Measurements from ENCODE around the gene FYN. TPM values are rescaled to one million over a fixed set of nuclear protein-coding genes. Genes with fewer than 3 reads are reported as not detected.

The FYN gene
- total RNA-seq, 1 donor from 2014 or later, result 51.6 TPM

DNA sequence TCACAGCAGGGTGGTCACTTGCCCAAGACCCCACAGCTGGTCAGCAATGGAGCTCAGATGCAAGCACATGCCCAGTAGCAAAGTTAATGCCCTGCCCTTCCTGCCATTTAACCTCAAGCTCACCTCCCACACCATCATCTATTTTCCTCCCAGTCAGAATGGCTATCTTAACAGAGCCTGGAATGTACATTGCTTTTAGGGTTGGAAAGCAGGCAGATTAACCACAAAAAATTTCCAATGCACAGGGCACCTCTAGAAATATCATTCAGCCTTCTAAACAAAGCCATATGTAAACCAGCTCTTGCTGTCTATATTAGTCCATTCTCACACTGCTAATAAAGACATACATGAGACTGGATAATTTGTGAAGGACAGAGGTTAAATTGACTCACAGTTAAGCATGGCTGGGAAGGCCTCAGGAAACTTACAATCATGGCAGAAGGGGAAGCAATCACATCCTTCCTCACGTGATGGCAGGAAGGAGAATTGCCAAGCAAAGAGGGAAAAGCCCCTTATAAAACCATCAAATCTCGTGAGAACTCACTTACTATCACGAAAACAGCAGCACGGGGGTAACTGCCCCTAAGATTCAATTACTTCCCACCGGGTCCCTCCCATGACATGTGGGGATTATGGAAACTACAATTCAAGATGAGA is 106.9 kb downstream of the FYN start:
- DNase-seq, result no peak
- ATAC-seq, result no peak
- intact Hi-C loops (cut with micrococcal nuclease), result no loop called here

DNA sequence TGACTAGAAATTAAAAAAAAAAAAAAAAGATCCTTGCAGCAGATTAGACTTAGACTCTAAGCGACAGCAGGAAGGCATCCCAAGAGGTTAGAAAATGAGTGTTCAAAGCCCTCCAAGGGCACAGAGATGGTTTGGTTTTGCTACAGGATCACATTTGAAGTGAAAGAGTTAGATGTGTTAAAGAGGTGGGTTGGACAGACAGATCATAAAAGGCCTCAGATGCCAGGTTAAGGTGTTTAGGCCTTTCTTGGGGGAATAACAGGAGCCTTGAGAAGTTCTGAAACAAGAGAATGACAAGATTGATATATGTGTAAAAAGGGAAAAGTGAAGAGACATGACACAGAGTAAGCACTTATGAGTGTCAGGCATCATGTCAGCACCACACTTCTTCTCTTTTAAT is 107.5 kb downstream of the FYN start:
- intact Hi-C loops (cut with micrococcal nuclease), result no loop called here
- no peak for DNase-seq
- no peak for ATAC-seq

DNA sequence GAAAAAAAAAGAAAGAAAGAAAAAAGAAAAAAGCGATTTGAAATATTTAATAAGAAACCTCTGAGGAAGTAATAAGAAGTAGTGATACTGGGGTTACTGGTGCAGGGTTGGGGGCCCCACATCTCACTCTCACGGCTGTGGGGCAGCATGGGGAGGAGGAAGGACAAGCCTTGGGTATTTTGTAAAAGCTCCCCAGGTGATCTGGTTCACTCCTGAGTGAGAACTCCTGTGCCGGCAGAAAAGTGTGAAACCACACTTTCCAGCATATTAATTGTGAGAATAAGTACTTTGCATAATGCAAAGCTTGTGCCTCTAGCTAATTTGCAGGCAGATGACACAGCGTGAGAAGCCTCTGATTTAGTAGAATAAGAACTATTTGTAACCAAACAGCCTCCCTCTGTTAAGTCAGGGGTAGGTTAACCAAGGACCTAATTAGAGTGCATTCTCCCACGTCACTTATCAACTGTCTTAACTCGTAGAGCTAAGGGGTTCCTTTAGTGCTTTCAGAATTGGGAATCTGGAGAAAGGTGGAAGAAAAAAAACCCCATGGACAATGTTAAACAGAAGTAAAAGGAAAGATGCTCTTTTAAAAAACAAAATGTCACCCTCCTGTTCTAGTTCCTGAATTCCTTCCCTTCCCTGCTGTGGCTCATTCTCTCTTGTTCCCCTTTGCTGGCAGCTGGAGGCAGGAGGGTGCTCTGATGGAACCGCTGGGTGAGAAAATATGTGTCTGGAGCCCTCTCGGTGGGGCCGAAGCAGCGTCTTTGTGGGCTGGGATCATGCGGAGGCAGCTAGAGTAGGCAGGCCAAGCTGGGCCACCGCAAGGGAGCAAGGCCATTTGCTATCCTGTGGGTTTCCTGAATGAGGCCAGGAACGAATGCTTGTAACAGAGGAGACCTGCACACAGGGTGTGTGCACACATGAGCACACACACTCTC is 108.7 kb downstream of the FYN start:
- intact Hi-C loops (cut with micrococcal nuclease), result no loop called here
- ATAC-seq (no peak), DNase-seq (no peak)

DNA sequence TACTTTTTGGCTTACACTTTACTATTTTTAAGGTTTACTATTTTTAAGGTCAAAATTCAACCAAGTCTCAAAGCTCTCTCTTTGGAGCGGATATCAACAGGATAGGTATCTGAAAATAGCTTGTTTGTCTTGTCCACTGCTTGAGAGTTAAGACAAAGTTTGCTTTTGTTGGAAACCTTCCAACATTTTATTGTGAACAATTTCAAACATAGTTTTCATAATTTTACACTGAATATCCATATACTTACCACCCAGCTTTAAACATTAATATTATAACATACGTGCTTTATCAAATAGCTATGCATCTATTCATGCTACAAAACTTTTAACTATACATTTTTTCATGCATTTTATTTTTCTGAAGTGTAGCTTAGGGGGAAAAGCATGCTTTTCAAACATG is 109.9 kb downstream of the FYN start:
- no peak for DNase-seq
- no peak for ATAC-seq
- intact Hi-C loops (cut with micrococcal nuclease), result no loop called here

DNA sequence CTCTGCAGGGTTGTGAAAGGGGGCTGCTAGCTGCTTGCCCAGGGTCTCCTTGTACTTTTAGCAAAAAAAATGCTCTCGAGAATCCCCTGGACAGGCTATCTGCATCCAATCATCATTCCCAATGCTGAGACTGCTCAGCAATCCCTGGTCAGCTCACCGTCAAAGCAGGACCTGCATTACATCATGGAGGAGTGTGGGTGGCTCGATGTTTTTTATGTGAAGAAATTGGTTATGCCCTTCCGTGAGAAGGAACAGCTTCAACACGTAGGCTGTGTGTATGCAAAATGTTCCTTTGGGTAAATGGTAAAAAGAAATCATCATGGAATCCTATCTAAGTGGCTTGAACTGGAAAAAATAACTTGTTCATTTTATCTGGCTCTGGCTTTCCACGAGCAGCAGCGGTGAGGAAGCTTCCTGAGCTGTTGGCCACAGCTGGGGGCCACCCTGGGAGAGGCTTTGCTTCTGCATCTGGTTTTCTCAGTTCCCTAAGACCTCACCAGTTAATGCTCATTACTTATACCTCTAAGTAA is 111.4 kb downstream of the FYN start:
- peak; percentile 15 for ATAC-seq
- DNase-seq, result peak; percentile 47
- intact Hi-C loops (cut with micrococcal nuclease), result no loop called here

DNA sequence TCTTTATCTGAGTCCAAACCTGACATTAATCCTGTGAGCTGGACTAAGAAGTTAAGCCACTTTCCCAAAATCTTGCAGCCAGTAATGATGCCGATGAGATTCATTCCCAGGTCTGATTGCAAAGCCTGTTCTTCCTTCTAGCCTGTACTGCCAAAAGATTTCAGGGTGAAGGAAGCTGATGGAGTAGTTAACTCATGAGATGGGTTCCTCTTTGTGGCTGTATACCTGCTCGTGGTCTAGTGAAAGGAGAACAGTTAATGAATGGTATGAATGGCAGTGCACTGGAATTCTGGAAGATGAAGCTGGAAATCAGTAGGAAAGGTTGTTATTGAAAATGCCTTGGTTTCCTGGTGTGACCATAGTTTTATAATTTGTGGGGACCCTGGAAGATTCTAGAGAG is 112.0 kb downstream of the FYN start:
- DNase-seq, result no peak
- intact Hi-C loops (cut with micrococcal nuclease), result no loop called here
- no peak for ATAC-seq

DNA sequence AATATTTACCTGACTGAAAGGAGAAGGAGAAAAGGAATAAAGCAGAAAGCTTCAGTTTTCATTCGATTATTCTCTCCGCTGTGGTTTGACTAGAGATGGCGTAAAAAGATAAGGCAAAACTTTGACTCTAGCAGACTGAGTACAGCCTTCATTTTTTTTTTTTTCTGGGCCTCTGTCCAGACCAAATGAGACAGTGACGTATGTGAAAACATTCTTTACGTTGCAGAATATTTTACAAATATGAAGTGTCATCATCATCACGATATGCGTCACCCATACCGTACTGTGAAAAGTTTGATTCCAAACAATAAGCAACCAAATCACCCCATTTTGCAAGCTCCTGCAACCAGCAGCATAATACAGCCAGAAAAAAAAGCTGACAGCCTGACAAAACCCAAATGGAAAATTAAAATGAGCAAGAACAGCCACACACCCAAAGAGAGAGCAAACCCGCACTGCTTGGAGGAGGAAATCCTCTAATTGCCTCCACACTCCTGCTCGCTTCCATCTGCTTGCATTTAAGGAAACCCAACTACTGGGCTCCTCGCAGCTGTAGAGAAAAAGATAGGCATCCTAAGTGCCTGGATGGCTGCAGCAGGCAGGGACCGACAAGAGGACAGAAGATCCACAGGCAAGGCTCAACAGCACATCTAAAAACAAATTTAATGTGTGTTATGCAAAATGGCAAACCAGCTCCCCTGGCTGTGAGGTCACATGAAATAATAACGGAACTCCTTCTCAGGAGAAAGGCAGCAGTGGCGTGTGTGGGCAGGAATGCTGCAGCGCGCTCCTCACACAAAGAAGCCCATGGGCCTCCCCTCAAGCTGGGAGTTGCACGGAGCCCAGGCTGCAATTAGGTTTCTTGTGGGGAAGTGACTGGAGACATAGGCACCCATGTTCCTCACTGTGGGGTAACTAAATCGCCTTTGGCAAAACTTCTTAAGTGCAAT is 113.1 kb downstream of the FYN start:
- no peak for DNase-seq
- intact Hi-C loops (cut with micrococcal nuclease), result no loop called here
- ATAC-seq, result peak; percentile 72

DNA sequence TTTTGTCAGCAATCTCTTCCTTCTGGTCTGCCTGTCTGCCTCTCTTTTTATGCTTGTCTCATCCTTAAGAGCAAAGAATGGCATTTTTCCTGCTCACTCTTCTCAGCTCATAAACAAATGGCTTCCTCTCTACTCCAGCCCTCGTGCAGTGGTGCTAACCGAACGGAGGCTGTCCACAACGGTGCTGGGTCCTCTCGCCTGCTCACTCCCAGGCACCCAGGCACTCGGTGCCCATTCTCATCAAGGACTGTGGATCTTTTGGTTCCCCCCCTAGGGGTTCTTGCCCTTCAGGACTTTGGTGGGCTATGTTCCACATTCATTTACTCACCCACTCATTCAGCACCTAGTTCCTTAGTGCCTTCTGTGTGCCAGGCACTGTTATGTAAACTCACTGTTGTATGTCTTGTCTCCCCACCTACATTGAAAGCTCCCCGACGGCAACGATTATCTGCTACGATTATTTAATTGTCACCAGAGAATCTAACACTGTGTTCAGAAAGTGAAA is 113.9 kb downstream of the FYN start:
- intact Hi-C loops (cut with micrococcal nuclease), result no loop called here
- ATAC-seq (no peak), DNase-seq (no peak)

DNA sequence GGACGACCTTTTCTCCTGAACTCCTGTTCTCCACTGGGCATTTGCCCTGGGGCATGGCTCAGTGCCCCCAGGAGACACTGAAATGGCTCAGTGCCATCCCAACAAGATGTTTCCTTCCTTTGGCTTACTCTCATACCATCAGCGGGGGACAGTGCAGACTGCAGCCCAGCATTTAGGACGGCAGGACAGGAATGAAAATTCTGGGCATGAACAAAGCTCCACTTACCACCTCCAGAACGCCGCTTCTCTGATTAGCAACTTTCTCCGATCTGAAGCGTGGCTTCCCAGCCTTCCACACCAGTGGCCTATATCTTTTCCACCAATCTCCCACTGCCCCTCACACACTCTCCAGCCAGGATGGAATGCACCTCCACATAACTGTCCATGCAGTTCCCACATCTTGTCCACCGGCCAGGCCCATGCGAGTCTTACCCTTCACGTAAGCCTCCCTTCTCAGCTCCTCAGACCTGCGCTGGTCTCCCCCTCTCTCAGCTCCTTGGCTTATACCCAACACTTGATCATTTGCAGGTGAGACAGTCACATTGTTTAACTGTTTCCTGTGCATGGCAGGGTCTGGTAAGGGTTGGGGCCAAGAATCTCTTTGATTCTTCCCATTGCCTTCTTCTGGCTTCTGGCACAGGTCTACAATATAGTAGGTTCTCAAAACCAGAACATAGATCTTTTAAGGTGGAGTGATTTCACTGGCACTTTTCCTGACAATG is 114.5 kb downstream of the FYN start:
- intact Hi-C loops (cut with micrococcal nuclease), result no loop called here
- ATAC-seq (no peak), DNase-seq (no peak)

DNA sequence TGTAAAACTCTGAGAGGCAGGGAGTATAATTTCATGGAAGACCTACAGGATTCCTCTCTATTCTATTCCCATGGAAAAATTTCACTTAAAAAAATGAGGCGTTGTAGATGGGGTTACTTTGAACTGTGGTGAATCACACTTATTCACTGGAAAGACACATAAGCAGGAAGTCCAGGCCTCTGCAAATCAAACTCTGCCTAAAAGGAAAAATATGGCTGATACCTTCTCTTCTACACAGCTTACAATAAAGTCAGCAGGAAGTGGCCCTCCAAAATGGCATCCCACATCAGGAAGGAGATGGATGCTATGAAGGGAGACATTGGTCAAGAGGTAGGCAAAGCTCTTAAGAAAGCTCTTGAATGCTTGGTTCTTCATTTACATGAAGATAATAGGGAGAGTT is 115.9 kb downstream of the FYN start:
- intact Hi-C loops (cut with micrococcal nuclease), result no loop called here
- ATAC-seq, result no peak
- DNase-seq, result no peak

DNA sequence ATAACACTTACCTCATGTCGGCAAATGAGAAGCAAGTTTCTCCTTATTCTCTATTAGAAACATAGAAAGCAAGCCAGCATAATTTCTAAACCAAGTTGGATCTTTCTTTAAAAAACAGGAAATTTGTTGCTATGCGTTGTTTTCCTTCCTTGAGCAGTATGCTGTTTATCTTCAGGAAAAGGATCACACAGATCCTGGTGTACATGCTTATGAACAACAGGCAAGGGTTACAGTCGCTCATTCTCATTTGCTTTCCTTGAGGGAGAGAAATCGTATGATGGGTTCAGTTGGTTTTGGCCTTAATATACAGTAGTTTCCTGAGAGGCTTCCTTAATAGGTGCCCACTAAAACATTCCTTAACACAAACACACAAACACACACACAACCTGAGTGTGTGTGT is 118.8 kb downstream of the FYN start:
- DNase-seq, result no peak
- ATAC-seq, result no peak
- intact Hi-C loops (cut with micrococcal nuclease), result no loop called here

DNA sequence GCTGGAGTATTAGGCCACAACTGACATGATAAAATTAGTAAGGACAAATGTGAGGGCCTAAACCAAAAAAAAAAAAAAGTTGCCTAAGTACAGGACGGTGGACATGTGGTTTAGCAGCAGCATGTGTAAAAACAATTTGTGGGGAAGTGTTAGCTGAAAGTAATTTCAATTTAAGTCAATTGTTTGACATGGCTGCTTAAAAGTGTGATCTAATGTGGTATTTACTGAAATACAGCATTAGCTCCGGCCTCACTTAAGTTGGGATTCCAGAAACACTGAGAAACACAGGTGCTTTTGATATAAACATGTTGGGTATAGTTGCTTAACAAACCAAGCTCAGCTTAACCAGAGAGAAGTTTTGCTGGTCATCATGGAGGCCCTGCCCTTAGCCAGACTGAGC is 119.7 kb downstream of the FYN start:
- DNase-seq (no peak), ATAC-seq (peak; percentile 45)
- intact Hi-C loops (cut with micrococcal nuclease), result no loop called here

DNA sequence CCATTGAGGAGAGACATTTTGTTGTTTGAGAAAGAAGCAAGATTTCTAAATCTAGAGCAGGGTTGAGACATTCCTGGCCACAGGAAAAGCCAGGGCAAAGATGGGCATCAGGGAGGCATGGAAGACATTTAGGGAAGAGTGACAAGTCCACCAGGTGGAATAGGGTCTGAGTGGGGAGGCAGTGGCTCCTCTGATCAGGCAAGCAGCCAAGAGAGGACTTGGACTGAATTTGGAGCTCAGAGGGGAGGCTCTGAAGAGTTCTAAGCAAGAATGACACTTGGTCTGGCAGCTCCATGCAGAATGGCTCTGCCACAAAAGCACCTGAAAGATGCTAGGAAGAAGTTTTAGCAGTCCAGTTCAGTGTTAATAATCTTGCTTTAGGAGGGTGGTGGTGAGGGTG is 120.8 kb downstream of the FYN start:
- no peak for ATAC-seq
- intact Hi-C loops (cut with micrococcal nuclease), result no loop called here
- no peak for DNase-seq

DNA sequence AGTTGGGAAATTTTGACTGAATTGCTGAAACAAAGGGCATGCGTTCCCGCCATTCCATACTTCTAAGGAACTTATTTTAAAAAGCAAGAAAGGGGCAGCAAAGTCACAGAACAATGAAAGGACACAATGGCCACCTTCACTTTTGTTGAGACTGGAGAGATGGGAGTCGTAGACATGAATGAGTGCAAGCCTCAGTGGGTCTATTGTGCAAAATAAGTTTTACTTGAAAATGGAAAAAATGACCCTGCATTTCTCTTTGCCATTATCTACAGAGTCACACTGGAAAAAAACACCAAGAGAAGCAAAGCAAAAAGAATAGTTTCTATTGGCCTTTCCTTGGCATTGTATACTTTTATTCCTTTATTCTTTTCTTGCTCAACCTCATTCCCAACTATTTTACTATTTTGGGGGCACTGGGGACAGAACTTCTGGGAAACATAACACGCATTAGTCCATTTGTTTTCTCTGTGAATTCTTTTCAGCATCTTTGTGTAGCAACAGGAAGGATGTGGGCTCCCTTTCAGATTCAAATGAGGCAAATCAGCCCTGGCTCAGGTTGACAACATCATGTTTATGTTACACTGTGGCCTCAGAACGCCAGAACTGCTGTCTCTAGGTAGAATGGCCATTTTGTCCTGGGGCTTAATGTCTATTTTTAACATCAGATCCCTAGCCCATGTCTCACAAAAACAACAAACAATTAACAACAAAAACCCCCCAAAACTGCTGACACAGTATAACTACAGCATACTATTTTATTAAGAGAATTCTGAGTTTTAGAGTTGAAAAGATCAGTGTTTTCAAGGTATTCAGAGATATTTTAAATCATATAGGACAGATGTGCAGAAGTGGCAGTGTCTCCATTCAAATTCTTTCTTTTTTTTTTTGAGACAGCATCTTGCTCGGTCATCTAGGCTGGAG is 122.2 kb downstream of the FYN start:
- DNase-seq (no peak), ATAC-seq (peak; percentile 24)
- intact Hi-C loops (cut with micrococcal nuclease), result no loop called here

DNA sequence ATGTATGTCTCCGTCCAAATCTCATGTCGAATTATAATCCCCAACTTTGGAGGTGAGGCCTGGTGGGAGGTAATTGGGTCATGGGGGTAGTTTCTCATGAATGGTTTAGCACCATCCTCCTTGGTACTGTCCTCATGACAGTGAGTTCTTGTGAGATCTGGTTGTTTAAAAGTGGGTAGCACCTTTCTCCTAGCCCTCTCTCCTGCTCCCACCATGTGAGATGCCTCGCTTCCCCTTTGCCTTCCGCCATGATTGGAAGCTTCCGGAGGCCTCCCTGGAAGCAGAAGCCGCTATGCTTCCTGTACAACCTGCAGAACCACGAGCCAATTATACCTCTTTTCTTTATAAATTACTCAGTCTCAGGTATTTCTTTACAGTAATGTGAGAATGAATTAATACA is 123.1 kb downstream of the FYN start:
- ATAC-seq (no peak), DNase-seq (no peak)
- intact Hi-C loops (cut with micrococcal nuclease), result no loop called here

DNA sequence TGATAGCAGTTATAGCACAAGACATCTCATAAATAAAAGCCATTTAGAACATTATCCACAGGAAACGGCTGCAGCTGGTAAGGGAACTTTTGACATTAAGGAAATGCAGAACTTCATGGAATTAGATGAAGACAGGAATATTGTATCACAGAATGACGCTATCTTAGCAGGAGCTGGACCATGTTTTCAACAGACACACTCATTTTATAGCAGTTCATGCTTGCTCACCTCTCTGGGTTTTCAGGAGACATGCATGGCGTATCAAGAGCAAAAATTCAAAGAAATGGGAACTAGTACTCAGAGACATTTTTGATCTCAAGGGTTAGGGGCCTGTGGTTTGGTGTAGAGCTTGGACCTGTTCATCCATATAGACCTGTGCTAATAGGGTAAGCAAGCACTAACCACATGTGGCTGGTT is 125.0 kb downstream of the FYN start:
- ATAC-seq (no peak), DNase-seq (no peak)
- intact Hi-C loops (cut with micrococcal nuclease), result no loop called here

DNA sequence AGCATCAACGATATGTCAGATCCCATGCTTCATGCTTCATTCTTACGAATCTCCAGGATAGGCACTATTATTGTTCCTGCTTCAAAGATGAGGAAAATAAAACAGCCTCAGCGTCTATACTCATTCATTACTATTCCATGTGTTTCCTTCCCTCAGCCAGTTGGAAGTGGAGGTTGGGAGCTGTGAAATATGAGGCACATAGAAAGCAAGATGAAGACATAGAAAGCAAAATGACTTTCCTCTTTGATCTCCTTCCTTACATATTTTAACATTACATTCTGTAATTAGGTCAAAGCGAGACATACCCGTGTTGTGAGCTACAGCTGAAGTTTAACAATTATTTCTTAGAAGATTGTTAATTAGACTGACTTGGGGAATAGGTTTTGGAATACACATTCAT is 125.4 kb downstream of the FYN start:
- no peak for DNase-seq
- intact Hi-C loops (cut with micrococcal nuclease), result no loop called here
- no peak for ATAC-seq

DNA sequence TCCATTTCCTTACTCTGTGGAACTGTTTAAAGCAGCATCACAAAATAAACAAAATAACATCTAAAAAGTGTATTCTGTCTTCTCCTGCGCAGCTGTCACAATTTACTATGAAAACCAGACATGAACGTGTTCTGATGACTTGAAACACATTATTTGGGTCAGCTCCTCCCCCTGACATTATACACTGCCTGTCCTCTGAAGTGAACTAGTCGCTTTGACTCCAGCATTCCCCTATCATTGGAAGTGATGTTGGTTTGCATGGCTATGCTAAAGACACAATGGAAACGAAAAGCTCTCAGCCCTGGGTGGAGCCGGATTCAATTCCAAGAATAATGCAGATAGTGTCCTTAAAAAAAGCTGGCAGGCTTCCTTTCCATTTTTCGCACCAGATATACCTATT is 125.9 kb downstream of the FYN start:
- intact Hi-C loops (cut with micrococcal nuclease), result no loop called here
- ATAC-seq (no peak), DNase-seq (no peak)
